Adrenal gland (tissue), 12 donors: ENCODE results near the gene HNRNPA3. TPM values are rescaled to one million over a fixed set of nuclear protein-coding genes. Genes with fewer than 3 reads are reported as not detected.
"Not testable (repeated sequence)": the region's sequence is repeated elsewhere in the genome, so short reads cannot be mapped to it uniquely, and the experiment has no call there.

Experiments used
- DNase-seq, 7 donors: peaks; one replicate each; pipeline ENCODE4 v3.0.0-alpha.2; 2019 to 2020
- H3K27ac ChIP-seq, 5 donors: fragments of 200-600 bp; sonication (generic) in 4 of 5; 1 replicate in 3 of 5; 2 replicates in 2 of 5; pipeline versions ENCODE4 v1.5.1 to v1.8.0; 2016 to 2020; ENCODE audit warnings: mild to moderate bottlenecking in 1 of 5
- H3K27me3 ChIP-seq: fragments of 200-600 bp; 2 replicates; pipeline ENCODE4 v1.8.0; 2021
- H3K36me3 ChIP-seq, 2 donors: fragments of 200-600 bp; replicated peaks in 1 of 2; 1 replicate in 1 of 2; 2 replicates in 1 of 2; pipeline versions ENCODE4 v1.5.1 to v1.8.0; 2018 to 2022
- H3K4me1 ChIP-seq, 2 donors: fragments of 200-600 bp; replicated peaks in 1 of 2; 1 replicate in 1 of 2; 2 replicates in 1 of 2; pipeline versions ENCODE4 v1.5.1 to v1.8.0; 2018 to 2021
- H3K4me3 ChIP-seq, 4 donors: fragments of 200-600 bp; sonication (generic) in 3 of 4; one replicate each; pipeline ENCODE4 v1.5.1; 2016 to 2018
- H3K9me3 ChIP-seq, 3 donors: fragments of 200-600 bp; sonication (generic) in 1 of 3; replicated peaks in 1 of 3; 1 replicate in 2 of 3; 2 replicates in 1 of 3; pipeline versions ENCODE4 v1.5.1 to v1.8.0; 2016 to 2021
- POLR2A ChIP-seq, 2 donors: fragments of 450-650 bp; IDR thresholded peaks; one replicate each; pipeline ENCODE4 v1.6.1; 2017; ENCODE audit warnings: antibody characterized with exemption in 2 of 2, mild to moderate bottlenecking in 2 of 2, moderate library complexity in 1 of 2
- WGBS, 4 donors: extraction: QIAGEN DNeasy Blood & Tissue Kit in 2 of 4; methylation state at CpG; one replicate each; pipeline versions ENCODE4 v1.1.5 to v1.1.7; 2013 to 2017; 5-methylcytosine and 5-hydroxymethylcytosine counted together
- intact Hi-C, 2 donors: fragments of 100-400 bp; cut with DNase I; formaldehyde crosslinking; loops; one replicate each; pipeline versions ENCODE4 v1.14.1 to v1.15.0; 2022 to 2023
- polyA plus RNA-seq, 3 donors: library from polyadenylated mRNA; stranded (reverse); fragments of 200-250 nt in 2 of 3; fragments of 350-450 nt in 1 of 3; fragmentation: Illumina TruSeq in 1 of 3; extraction: RNeasy Lipid Tissue Mini Kit (QIAGEN cat#74804) in 1 of 3; gene quantifications; one replicate each; pipeline ENCODE4 v1.2.3, GENCODE V29; 2013 to 2014
- total RNA-seq, 9 donors: library from RNA; depleted of rRNA in 4 of 9; stranded (reverse); fragments of >200 nt in 4 of 9; fragments of 120-200 nt in 1 of 9; fragmentation: NEBNext Ultra II Directional in 1 of 9; extraction: Animal tissue kit (Norgen Biotek cat#: 25700) in 1 of 9; gene quantifications; one replicate each; pipeline versions ENCODE4 v1.1.0 to v1.2.4, GENCODE V29; 2013 to 2023
- TF ChIP-seq, protein P1 (sequence below), 6 experiments: fragments of 450-650 bp in 4 of 6; fragments of 200-600 bp in 2 of 6; sonication (generic) in 1 of 6; IDR thresholded peaks; 1 replicate in 5 of 6; 2 replicates in 1 of 6; pipeline versions ENCODE4 v1.5.1 to v1.8.0; 2016 to 2021; ENCODE audit warnings: antibody characterized with exemption in 6 of 6, mild to moderate bottlenecking in 2 of 6, moderate library complexity in 1 of 6
- donor health status: healthy with polysubstance abuse.
- donor health status: Bipolar disorder and iron deficiency.
- donor health status: DM: yes; HTN: yes; CAD: no.
- donor health status: DM: no; HTN: no; CAD: no.
- donor health status: DM: no; HTN: no; CAD: no.
- donor health status: DM: yes; HTN: yes; CAD: no.

Gene HNRNPA3
- total and polyA plus RNA-seq, 12 donors = 22.6 to 223 (median 107) TPM

DNA sequence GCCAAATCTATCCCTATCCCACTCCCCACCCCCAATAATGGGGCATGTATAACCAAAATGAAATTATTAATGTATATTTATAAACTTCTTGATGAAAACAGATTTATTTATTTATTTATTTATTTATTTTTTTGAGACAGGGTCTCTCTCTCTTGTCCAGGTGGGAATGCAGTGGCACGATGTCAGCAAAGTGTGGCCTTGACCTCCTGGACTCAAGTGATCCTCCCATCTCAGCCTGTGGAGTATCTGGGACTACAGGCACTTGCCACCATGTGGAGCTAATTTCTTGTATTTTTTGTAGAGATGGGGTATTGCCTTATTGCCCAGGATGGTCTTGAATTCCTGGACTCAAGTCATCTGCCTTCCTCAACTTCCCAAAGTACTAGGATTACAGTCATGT lies 28.0 kb upstream of the HNRNPA3 start:
- WGBS, 4 donors = 32 to 74% (median 55%) methylated on average over 1 of the region's 1 CpG
- no peak for DNase-seq
- intact Hi-C loops = no loop called here

DNA sequence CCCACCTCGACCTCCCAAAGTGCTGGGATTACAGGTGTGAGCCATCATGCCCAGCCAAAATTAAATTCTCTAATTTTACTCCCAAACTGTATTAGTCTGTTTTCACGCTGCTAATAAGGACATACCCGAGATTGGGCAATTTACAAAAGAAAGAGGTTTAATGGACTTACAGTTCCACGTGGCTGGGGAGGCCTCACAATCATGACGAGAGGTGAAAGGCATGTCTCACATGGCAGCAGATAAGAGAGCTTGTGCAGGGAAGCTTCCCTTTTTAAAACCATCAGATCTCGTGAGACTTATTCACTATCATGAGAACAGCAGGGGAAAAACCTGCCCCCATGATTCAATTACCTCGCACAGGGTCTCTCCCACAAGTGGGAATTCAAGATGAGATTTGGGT lies 26.6 kb upstream of the HNRNPA3 start:
- H3K9me3 ChIP-seq, H3K27me3 ChIP-seq, DNase-seq, H3K36me3 ChIP-seq, intact Hi-C loops, H3K4me1 ChIP-seq, H3K4me3 ChIP-seq, H3K27ac ChIP-seq: not testable (repeated sequence)
- 73 to 82% (median 76%) methylated on average over 7 of the region's 7 CpGs for WGBS, 4 donors

More for the DNA sequence above, 28.0 kb upstream of the HNRNPA3 start:
- Histone ChIP-seq H3K36me3 (no peaks in the 10 kb centered on the region), H3K9me3 (no peaks in the 10 kb centered on the region), H3K4me3 (no peak overlapping the region), H3K4me1 (no peaks in the 10 kb centered on the region), H3K27me3 (no peaks in the 10 kb centered on the region), H3K27ac (no peak overlapping the region)
- no peak for TF ChIP-seq POLR2A (IDR thresholded peaks at IDR 0.05)
- TF ChIP-seq, protein P1, sequence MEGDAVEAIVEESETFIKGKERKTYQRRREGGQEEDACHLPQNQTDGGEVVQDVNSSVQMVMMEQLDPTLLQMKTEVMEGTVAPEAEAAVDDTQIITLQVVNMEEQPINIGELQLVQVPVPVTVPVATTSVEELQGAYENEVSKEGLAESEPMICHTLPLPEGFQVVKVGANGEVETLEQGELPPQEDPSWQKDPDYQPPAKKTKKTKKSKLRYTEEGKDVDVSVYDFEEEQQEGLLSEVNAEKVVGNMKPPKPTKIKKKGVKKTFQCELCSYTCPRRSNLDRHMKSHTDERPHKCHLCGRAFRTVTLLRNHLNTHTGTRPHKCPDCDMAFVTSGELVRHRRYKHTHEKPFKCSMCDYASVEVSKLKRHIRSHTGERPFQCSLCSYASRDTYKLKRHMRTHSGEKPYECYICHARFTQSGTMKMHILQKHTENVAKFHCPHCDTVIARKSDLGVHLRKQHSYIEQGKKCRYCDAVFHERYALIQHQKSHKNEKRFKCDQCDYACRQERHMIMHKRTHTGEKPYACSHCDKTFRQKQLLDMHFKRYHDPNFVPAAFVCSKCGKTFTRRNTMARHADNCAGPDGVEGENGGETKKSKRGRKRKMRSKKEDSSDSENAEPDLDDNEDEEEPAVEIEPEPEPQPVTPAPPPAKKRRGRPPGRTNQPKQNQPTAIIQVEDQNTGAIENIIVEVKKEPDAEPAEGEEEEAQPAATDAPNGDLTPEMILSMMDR (IDR thresholded peaks at IDR 0.05) = no peak

DNA sequence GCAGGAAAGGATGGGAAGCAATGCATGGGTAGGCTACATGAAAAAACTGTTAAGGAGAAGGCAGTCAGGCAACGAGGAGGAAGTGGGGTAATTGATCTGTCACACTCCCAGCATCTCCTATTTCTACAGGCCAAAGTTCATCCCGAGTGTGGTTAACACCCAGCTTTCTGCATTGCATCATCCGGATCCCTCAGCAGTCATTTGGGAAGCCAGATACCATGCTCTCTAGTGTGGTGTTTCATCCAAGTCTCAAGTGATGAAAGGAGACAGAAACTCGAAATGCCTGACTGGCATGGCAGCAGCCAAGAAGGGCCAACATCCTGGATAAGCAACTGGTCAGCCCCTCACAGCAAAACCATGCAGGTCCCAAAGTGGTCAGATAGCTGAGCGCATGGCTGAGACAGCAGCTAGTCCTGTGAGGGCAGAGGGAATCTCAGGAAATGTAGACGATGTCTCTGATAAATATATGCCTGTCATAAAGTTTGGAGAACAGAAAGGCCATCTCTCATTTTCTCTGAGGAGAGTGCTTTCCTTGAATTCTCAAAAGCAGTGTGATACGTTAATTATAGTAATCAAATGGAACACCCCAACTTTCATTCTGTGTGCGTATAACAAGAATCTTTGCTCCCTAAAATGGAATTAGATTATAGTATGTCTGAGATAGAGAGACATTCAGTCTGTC lies 24.8 kb upstream of the HNRNPA3 start:
- DNase-seq = no peak
- no peak for TF ChIP-seq POLR2A (IDR thresholded peaks at IDR 0.05)
- TF ChIP-seq, protein P1 (IDR thresholded peaks at IDR 0.05) = no peak
- 68 to 77% (median 69%) methylated on average over 7 to 8 of the region's 8 CpGs for WGBS, 4 donors
- no peaks in the 10 kb centered on the region for H3K27me3 ChIP-seq
- H3K4me1 ChIP-seq = no peaks in the 10 kb centered on the region
- H3K9me3 ChIP-seq = no peaks in the 10 kb centered on the region
- intact Hi-C loops = no loop called here
- no peaks in the 10 kb centered on the region for H3K36me3 ChIP-seq
- H3K4me3 ChIP-seq = no peak overlapping the region
- no peak overlapping the region for H3K27ac ChIP-seq

DNA sequence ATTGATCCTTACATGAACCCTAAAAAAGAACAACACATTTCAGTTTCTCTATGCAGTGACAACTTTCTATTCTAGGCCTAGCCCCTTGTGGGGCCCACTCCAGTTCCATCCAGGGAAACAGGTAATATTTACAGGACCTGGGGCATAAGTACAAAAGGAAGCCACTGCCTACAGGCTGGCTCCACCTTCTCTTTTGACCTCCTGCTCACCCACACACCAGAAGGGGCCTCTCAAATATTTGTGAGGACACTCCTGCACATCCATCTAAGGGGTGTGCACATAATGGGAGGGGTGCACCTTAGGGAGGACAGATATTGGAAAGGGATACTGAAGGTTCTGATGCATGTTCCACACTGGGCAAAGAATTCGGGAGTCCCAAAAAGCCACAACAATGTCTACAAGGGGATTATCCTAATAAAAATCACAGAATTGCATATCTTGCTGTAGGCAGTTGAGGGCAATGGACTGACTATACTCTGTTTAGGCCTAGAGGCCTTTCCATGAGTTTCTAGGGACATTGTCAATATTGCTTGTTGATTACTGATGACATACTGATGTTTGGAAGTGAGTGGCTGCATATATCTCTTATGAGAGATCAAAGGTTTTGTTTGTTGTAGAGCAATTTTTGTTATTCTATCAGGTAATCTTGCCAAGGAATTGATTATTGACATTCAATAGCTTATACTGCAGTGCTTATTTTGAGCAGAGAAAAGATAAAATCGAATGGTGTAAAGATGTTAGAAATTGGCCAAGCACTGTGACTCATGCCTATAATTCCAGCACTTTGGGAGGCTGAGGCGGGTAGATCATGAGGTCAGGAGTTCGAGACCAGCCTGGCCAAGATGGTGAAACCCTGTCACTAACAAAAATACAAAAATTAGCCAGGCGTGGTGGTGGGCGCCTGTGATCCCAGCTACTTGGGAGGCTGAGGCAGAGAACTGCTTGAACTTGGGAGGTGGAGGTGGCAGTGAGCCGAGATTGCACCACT lies 23.8 kb upstream of the HNRNPA3 start:
- H3K4me1 ChIP-seq = no peaks in the 10 kb centered on the region
- H3K27me3 ChIP-seq = no peaks in the 10 kb centered on the region
- 86 to 97% (median 91%) methylated on average over 7 of the region's 7 CpGs for WGBS, 4 donors

More for the DNA sequence above, 23.8 kb upstream of the HNRNPA3 start:
- Histone ChIP-seq H3K9me3 (no peaks in the 10 kb centered on the region), H3K4me3 (no peak overlapping the region), H3K27ac (no peak overlapping the region), H3K36me3 (no peaks in the 10 kb centered on the region)
- TF ChIP-seq POLR2A (IDR thresholded peaks at IDR 0.05) = no peak
- TF ChIP-seq, protein P1 (IDR thresholded peaks at IDR 0.05) = no peak
- no peak for DNase-seq
- intact Hi-C loops = no loop called here
